HepG2 (cell line): ENCODE data around the gene MTHFD2. TPM values are rescaled to one million over a fixed set of nuclear protein-coding genes. Genes with fewer than 3 reads are reported as not detected.

Experiments
- CREB1 ChIP-seq, 2 experiments: fragments of 450-650 bp in 1 of 2; IDR thresholded peaks; 2 replicates each; pipeline ENCODE4 v1.6.1; 2016 to 2017; ENCODE audit warnings: control low read depth in 1 of 2, mild to moderate bottlenecking in 1 of 2, missing compliant biosample characterization in 1 of 2, missing genetic modification characterization in 1 of 2
- DPF2 ChIP-seq: sonication (generic); formaldehyde crosslinking; IDR thresholded peaks from 2 replicates; pipeline ENCODE4 v1.4.0; 2020; ENCODE audit warnings: mild to moderate bottlenecking, low read depth, missing genetic modification reagents, borderline replicate concordance
- GATA4 ChIP-seq: sonication (generic); IDR thresholded peaks from 2 replicates; pipeline ENCODE4 v1.6.1; 2016; ENCODE audit warnings: antibody characterized with exemption, low read depth, borderline replicate concordance
- KAT8 ChIP-seq: IDR thresholded peaks from 2 replicates; pipeline ENCODE4 v1.6.1; 2016; ENCODE audit warnings: missing genetic modification reagents, missing compliant biosample characterization
- KDM5B ChIP-seq: sonication (generic); formaldehyde crosslinking; IDR thresholded peaks from 2 replicates; pipeline ENCODE4 v1.4.0; 2020; ENCODE audit warnings: missing genetic modification reagents, mild to moderate bottlenecking, borderline replicate concordance
- RBAK ChIP-seq: sonication (generic); formaldehyde crosslinking; IDR thresholded peaks from 2 replicates; pipeline ENCODE4 v1.5.1; 2020; ENCODE audit warnings: mild to moderate bottlenecking, missing genetic modification reagents
- RXRA ChIP-seq: sonication (generic); formaldehyde crosslinking; IDR thresholded peaks from 2 replicates; pipeline ENCODE4 v1.5.1; 2020; ENCODE audit warnings: missing genetic modification reagents
- SPEN ChIP-seq: sonication (generic); formaldehyde crosslinking; IDR thresholded peaks from 2 replicates; pipeline ENCODE4 v1.5.1; 2020; ENCODE audit warnings: low read depth, mild to moderate bottlenecking, missing genetic modification reagents
- TARDBP ChIP-seq: sonication (generic); formaldehyde crosslinking; IDR thresholded peaks from 2 replicates; pipeline ENCODE4 v1.8.0; 2022; ENCODE audit warnings: mild to moderate bottlenecking, missing genetic modification reagents
- TFAP4 ChIP-seq: sonication (generic); IDR thresholded peaks from 2 replicates; pipeline ENCODE4 v1.6.1; 2016; ENCODE audit warnings: low read depth, borderline replicate concordance
- ZBTB7A ChIP-seq: sonication (generic); formaldehyde crosslinking; IDR thresholded peaks from 2 replicates; pipeline ENCODE4 v1.8.0; 2022; ENCODE audit warnings: mild to moderate bottlenecking, missing genetic modification reagents
- ZKSCAN8 ChIP-seq: IDR thresholded peaks from 2 replicates; pipeline ENCODE4 v1.6.1; 2016; ENCODE audit warnings: borderline replicate concordance, missing genetic modification reagents, missing compliant biosample characterization
- ZNF33B ChIP-seq: sonication (generic); formaldehyde crosslinking; IDR thresholded peaks from 2 replicates; pipeline ENCODE4 v1.5.1; 2020; ENCODE audit warnings: mild to moderate bottlenecking, missing genetic modification reagents
- ZNF383 ChIP-seq: sonication (generic); formaldehyde crosslinking; IDR thresholded peaks from 2 replicates; pipeline ENCODE4 v1.4.0; 2020; ENCODE audit warnings: missing genetic modification reagents, mild to moderate bottlenecking, borderline replicate concordance
- ZNF564 ChIP-seq: sonication (generic); formaldehyde crosslinking; IDR thresholded peaks from 2 replicates; pipeline ENCODE4 v1.8.1; 2023; ENCODE audit warnings: mild to moderate bottlenecking, missing genetic modification reagents
- ZNF607 ChIP-seq: sonication (generic); formaldehyde crosslinking; IDR thresholded peaks from 2 replicates; pipeline ENCODE4 v1.5.1; 2020; ENCODE audit warnings: missing genetic modification reagents, mild to moderate bottlenecking, borderline replicate concordance
- ZNF614 ChIP-seq: IDR thresholded peaks from 2 replicates; pipeline ENCODE4 v1.6.1; 2018; ENCODE audit warnings: missing biosample characterization, missing genetic modification reagents, inconsistent platforms, borderline replicate concordance
- ZNF770 ChIP-seq: sonication (generic); formaldehyde crosslinking; IDR thresholded peaks from 2 replicates; pipeline ENCODE4 v1.5.0; 2020; ENCODE audit warnings: mild to moderate bottlenecking, missing genetic modification reagents
- polyA plus RNA-seq, 8 experiments: library from polyadenylated mRNA; depleted of rRNA in 3 of 8; stranded (reverse) in 7 of 8; unstranded in 1 of 8; fragments of >200 nt; fragmentation: Illumina TruSeq in 4 of 8; extraction: Trizol in 4 of 8; gene quantifications; 2 replicates each; pipeline versions ENCODE4 v1.2.1 to v1.2.3, GENCODE V29; 2011 to 2016; ENCODE audit warnings: low read depth in 4 of 8, missing spikeins in 1 of 8, mixed read lengths in 1 of 8; ENCODE audit not compliant: insufficient read depth in 1 of 8
- total RNA-seq, 5 experiments: library from RNA; depleted of rRNA; stranded (reverse); fragments of >200 nt; fragmentation: Illumina TruSeq; extraction: Trizol; gene quantifications; 2 replicates each; pipeline ENCODE4 v1.2.3, GENCODE V29; 2016; ENCODE audit warnings: low read depth in 1 of 5
- TF ChIP-seq, protein P1 (sequence below): sonication (generic); formaldehyde crosslinking; IDR thresholded peaks from 2 replicates; pipeline ENCODE4 v1.5.1; 2020; ENCODE audit warnings: mild to moderate bottlenecking, missing genetic modification reagents, borderline replicate concordance
- TF ChIP-seq, protein P2 (sequence below): sonication (generic); formaldehyde crosslinking; IDR thresholded peaks from 2 replicates; pipeline ENCODE4 v1.4.0; 2020; ENCODE audit warnings: mild to moderate bottlenecking, missing genetic modification reagents

MTHFD2 gene
- total and polyA plus RNA-seq, 2 of the 13 experiments (the other 11 are each of a cell fraction or from before 2014, with no cell fraction given) = 188 to 269 TPM

DNA sequence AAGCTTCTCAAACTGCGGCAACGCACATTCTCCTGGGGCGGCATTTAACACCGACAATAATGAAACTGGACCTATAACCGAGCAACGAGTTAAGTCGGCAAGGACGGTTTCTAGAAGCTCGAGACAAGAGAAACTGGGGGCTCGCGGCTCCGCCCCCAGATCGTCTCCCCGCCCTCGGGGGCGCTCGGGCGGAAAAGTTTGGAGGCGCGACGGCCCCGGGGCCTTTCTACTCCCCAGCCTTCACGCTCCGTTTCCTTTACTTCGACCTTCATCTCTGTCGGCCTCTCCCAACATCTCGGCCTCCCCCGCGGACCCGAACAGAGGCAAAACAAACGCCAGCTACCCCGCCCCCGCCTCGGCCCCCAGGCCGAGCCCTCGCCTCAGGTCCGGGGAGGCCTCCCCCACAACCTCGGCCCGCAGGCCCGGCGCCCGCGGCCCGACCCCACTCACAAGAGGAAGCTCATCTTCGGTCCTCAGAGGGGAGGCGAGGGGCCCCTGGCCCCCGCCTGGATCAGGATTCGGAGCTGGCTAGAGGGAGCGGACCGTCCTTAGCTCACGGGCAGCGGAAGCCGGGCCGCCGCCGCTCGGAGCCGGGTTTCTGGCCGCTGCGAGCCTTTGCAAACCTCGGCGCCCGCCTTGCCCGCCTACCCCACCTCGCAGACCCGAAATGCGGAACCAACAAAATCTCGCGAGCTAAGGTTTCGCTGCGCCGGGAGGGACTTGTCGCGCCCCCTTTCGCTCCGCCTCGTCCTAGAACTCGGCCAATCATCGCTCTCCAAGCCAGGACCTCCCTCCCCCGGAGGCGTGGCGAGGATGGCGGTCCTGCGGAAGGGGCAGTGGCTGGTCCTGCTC, 20.0 kb upstream of the MTHFD2 start, which contains the start of gene MOB1A (continued):
- TF ChIP-seq, protein P1, sequence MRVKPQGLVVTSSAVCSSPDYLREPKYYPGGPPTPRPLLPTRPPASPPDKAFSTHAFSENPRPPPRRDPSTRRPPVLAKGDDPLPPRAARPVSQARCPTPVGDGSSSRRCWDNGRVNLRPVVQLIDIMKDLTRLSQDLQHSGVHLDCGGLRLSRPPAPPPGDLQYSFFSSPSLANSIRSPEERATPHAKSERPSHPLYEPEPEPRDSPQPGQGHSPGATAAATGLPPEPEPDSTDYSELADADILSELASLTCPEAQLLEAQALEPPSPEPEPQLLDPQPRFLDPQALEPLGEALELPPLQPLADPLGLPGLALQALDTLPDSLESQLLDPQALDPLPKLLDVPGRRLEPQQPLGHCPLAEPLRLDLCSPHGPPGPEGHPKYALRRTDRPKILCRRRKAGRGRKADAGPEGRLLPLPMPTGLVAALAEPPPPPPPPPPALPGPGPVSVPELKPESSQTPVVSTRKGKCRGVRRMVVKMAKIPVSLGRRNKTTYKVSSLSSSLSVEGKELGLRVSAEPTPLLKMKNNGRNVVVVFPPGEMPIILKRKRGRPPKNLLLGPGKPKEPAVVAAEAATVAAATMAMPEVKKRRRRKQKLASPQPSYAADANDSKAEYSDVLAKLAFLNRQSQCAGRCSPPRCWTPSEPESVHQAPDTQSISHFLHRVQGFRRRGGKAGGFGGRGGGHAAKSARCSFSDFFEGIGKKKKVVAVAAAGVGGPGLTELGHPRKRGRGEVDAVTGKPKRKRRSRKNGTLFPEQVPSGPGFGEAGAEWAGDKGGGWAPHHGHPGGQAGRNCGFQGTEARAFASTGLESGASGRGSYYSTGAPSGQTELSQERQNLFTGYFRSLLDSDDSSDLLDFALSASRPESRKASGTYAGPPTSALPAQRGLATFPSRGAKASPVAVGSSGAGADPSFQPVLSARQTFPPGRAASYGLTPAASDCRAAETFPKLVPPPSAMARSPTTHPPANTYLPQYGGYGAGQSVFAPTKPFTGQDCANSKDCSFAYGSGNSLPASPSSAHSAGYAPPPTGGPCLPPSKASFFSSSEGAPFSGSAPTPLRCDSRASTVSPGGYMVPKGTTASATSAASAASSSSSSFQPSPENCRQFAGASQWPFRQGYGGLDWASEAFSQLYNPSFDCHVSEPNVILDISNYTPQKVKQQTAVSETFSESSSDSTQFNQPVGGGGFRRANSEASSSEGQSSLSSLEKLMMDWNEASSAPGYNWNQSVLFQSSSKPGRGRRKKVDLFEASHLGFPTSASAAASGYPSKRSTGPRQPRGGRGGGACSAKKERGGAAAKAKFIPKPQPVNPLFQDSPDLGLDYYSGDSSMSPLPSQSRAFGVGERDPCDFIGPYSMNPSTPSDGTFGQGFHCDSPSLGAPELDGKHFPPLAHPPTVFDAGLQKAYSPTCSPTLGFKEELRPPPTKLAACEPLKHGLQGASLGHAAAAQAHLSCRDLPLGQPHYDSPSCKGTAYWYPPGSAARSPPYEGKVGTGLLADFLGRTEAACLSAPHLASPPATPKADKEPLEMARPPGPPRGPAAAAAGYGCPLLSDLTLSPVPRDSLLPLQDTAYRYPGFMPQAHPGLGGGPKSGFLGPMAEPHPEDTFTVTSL (CRISPR knock-in tag) = peak; percentile 76; the same call in 1 of the 2 replicates
- TF ChIP-seq GATA4 (no peak), ZNF383 (CRISPR knock-in tag) (no peak), ZNF33B (CRISPR knock-in tag) (no peak; the same call in none of the 2 replicates), KAT8 (CRISPR knock-in tag) (peak; percentile 95), DPF2 (CRISPR knock-in tag) (no peak), TFAP4 (no peak; the same call in 1 of the 2 replicates), ZKSCAN8 (CRISPR knock-in tag) (no peak), ZBTB7A (CRISPR knock-in tag) (no peak), SPEN (peak; percentile 92; the same call in 1 of the 2 replicates), RXRA (CRISPR knock-in tag) (peak; percentile 56; the same call in 1 of the 2 replicates), ZNF770 (CRISPR knock-in tag) (peak; percentile 82), ZNF614 (peak; percentile 28; the same call in 1 of the 2 replicates), RBAK (CRISPR knock-in tag) (no peak), ZNF564 (no peak), TARDBP (CRISPR knock-in tag) (peak; percentile 22), ZNF607 (CRISPR knock-in tag) (no peak; the same call in 1 of the 2 replicates), KDM5B (CRISPR knock-in tag) (peak; percentile 48; the same call in 1 of the 2 replicates), CREB1 (IDR thresholded peaks at IDR 0.05) (peak; percentile 57; the same call in 1 of the 2 replicates), CREB1 (CRISPR knock-in tag; IDR thresholded peaks at IDR 0.05) (no peak; the same call in 1 of the 2 replicates)
- TF ChIP-seq, protein P2, sequence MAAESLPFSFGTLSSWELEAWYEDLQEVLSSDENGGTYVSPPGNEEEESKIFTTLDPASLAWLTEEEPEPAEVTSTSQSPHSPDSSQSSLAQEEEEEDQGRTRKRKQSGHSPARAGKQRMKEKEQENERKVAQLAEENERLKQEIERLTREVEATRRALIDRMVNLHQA (CRISPR knock-in tag) = no peak
